LHCN-M2 (cell line): ENCODE data around the gene MINPP1. TPM values are rescaled to one million over a fixed set of nuclear protein-coding genes. Genes with fewer than 3 reads are reported as not detected.
"Not testable (repeated sequence)": the region's sequence is repeated elsewhere in the genome, so short reads cannot be mapped to it uniquely, and the experiment has no call there.

ENCODE experiments used
- DNase-seq: peaks from one replicate; pipeline ENCODE4 v3.0.0-alpha.2; 2012; ENCODE audit warnings: low read depth
- polyA plus RNA-seq: library from polyadenylated mRNA; unstranded; fragments of >200 nt; gene quantifications from one replicate; pipeline ENCODE4 v1.2.1, GENCODE V29; 2012; ENCODE audit warnings: missing spikeins
- total RNA-seq: library from RNA; depleted of rRNA; stranded (reverse); fragments of >200 nt; gene quantifications from 2 replicates; pipeline ENCODE4 v1.2.3, GENCODE V29; 2014; rRNA removed

Gene MINPP1, protein sequence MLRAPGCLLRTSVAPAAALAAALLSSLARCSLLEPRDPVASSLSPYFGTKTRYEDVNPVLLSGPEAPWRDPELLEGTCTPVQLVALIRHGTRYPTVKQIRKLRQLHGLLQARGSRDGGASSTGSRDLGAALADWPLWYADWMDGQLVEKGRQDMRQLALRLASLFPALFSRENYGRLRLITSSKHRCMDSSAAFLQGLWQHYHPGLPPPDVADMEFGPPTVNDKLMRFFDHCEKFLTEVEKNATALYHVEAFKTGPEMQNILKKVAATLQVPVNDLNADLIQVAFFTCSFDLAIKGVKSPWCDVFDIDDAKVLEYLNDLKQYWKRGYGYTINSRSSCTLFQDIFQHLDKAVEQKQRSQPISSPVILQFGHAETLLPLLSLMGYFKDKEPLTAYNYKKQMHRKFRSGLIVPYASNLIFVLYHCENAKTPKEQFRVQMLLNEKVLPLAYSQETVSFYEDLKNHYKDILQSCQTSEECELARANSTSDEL
- total RNA-seq = 43.1 and 45.0 TPM in 2 replicates
- 10.5 TPM for polyA plus RNA-seq

DNA sequence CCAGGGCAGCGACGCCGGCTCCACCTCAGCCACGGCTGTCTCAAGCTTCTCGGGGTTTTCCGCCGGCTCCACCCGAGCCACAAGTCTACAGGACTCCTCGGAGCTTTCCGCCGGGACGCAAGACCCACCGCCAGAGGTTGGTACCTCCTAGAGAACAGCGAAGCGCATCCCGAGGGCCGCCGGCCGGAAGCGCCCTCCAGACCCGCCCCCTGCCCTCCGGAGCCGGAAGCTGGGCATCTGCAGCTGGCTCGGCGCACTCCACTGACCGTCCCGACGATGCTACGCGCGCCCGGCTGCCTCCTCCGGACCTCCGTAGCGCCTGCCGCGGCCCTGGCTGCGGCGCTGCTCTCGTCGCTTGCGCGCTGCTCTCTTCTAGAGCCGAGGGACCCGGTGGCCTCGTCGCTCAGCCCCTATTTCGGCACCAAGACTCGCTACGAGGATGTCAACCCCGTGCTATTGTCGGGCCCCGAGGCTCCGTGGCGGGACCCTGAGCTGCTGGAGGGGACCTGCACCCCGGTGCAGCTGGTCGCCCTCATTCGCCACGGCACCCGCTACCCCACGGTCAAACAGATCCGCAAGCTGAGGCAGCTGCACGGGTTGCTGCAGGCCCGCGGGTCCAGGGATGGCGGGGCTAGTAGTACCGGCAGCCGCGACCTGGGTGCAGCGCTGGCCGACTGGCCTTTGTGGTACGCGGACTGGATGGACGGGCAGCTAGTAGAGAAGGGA is at the start of gene MINPP1:
TSS of gene MINPP1 (plus strand) at position 254 of the 726 bp plus-strand sequence. CDS start at position 277, 23 bp downstream.
- peak; percentile 84 for DNase-seq

- not testable (repeated sequence) for DNase-seq
Measured at GRCh38 chr10:87456586-87457220, 48.0 kb upstream of the MINPP1 start.

DNA sequence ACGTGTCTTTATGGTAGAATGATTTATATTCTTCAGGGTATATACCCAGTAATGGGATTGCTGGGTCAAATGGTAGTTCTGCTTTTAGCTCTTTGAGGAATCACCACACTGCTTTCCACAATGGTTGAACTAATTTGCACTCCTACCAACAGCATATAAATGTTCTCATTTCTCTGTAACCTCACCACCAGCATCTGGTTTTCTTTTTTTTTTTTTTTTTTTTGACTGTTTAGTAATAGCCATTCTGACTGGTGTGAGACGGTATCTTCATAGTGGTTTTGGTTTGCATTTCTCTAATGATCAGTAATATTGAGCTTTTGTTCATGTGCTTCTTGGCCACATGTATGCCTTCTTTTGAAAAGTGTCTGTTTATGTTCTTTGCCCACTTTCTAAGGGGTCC is 42.9 kb upstream of the MINPP1 start:
- not testable (repeated sequence) for DNase-seq

DNA sequence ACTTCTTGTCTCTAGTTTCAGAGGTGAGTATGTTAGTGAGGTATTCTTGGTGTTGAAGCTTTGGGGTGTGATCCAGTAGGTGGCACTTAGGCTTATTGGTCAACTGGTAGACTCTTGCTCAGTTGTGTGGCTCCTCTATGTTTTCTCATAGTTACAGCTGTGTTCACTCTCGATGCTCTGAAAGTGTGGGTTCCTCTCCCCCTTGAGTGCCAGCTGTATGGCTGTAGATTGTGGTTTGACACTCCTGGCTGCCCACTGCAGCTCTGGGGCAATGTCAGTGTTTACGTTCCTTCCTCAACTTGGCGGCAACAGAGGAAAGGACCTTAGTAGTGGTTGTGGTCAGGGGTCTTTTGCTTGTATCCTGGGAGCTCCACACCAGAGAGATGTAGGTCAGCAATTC is 37.8 kb upstream of the MINPP1 start:
- not testable (repeated sequence) for DNase-seq

GRCh38 chr10:87488733-87489132 is 16.0 kb upstream of the MINPP1 start:
- not testable (repeated sequence) for DNase-seq

DNA sequence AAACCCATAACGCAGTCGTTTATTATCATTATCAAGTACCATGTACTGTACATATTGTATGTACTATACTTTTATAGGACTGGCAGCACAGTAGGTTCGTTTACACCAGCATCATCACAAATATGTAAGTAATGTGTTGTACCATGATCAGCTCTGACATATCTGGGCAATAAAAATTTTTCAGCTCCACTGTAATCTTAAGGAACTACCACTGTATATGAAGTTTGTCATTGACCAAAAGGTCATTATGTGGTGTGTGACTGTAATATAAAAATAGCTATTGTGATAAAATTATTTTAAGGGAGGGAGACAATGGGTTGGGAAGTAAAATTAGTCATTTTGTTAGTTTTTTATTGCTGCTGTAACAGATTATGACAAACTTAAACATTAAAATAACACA is 14.4 kb upstream of the MINPP1 start:
- not testable (repeated sequence) for DNase-seq

GRCh38 chr10:87492450-87492849 is 12.2 kb upstream of the MINPP1 start:
- not testable (repeated sequence) for DNase-seq

- DNase-seq = not testable (repeated sequence)
Measured at GRCh38 chr10:87495446-87495845, 9.2 kb upstream of the MINPP1 start.

- DNase-seq = not testable (repeated sequence)
Measured at GRCh38 chr10:87497386-87497785, 7.3 kb upstream of the MINPP1 start.

GRCh38 chr10:87498106-87498789 is 6.4 kb upstream of the MINPP1 start:
- not testable (repeated sequence) for DNase-seq

GRCh38 chr10:87500646-87501048 is 4.0 kb upstream of the MINPP1 start:
- DNase-seq = no peak

DNA sequence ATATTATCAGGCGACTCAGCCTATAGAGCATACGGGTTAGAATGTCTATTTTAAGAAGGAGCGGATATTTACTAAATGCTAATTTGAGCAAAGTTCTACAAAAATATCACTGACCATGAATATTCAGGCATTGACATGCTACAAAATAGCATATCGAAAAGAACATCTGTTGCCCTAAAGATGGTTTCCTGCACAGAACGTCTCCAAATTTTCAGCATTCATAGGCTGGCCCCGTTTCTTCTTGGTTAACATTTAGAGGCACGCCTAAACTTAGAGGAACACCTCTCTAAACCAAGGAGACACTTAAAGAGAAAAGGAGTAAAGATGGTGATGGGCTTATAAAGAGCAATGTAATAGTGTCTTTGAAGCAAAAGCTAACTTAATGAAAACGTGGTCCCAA is 1.3 kb upstream of the MINPP1 start:
- no peak for DNase-seq

- peak; percentile 17 for DNase-seq
Measured at GRCh38 chr10:87503886-87504285, 807 bp upstream of the MINPP1 start.

- DNase-seq = no peak
Measured at GRCh38 chr10:87504307-87504639, 420 bp upstream of the MINPP1 start.

GRCh38 chr10:87505366-87506111 is 846 bp downstream of the MINPP1 start:
- DNase-seq = peak; percentile 56

GRCh38 chr10:87506956-87507355 is 2.3 kb downstream of the MINPP1 start:
- no peak for DNase-seq

- no peak for DNase-seq
Measured at GRCh38 chr10:87507879-87508483, 3.3 kb downstream of the MINPP1 start.

- no peak for DNase-seq
Measured at GRCh38 chr10:87508837-87509236, 4.1 kb downstream of the MINPP1 start.

DNA sequence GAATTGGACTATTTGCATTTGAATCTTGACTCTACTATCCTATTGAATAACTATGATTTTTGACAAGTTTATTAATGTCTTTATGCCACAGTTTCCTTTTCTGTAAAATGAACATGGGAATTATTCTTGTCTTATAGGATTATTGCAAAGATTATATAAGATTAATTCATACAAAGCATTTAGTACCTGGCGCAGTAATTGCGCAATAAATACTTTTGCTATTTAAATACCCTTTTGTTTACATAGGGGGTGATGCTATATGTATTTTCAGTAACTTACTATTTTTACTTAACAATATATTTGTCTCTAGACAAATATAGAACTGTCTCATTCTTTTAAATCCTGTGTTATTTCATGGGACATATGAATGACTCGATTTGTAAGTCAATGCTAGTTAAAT is 5.3 kb downstream of the MINPP1 start:
- DNase-seq = no peak

GRCh38 chr10:87511526-87511925 is 6.8 kb downstream of the MINPP1 start:
- no peak for DNase-seq
